A549 (cell line): ENCODE measurements around the gene SFXN3.

Experiments
- CEBPB ChIP-seq, 2 experiments: fragments of >200 bp in 1 of 2; sonication (Bioruptor Twin) in 1 of 2; formaldehyde crosslinking in 1 of 2; IDR thresholded peaks; 2 replicates each; pipeline ENCODE4 v1.6.1; 2012 to 2016
- CHD2 ChIP-seq: fragments of 150-350 bp; IDR thresholded peaks from 2 replicates; pipeline ENCODE4 v1.6.1; 2014; ENCODE audit warnings: low read length; ENCODE audit not compliant: partially characterized antibody
- CTCF ChIP-seq: fragments of >200 bp; sonication (Bioruptor Twin); formaldehyde crosslinking; IDR thresholded peaks from 3 replicates; pipeline ENCODE4 v1.5.1; 2016
- ELK1 ChIP-seq: fragments of 150-350 bp; IDR thresholded peaks from 2 replicates; pipeline ENCODE4 v1.6.1; 2014; ENCODE audit warnings: low read depth, mild to moderate bottlenecking, low read length
- JUN ChIP-seq, 2 experiments: fragments of >200 bp; sonication (Bioruptor Twin); formaldehyde crosslinking; IDR thresholded peaks; 2 replicates in 1 of 2; 3 replicates in 1 of 2; pipeline ENCODE4 v1.6.1; 2016 to 2017
- MAX ChIP-seq: IDR thresholded peaks from 2 replicates; pipeline ENCODE4 v1.6.1; 2012
- PBX3 ChIP-seq: IDR thresholded peaks from 2 replicates; pipeline ENCODE4 v1.6.1; 2012
- POLR2A ChIP-seq: IDR thresholded peaks from 2 replicates; pipeline ENCODE4 v1.6.1; 2012; ENCODE audit warnings: mild to moderate bottlenecking, low read length
- RAD21 ChIP-seq, 2 experiments: fragments of >200 bp in 1 of 2; sonication (Bioruptor Twin) in 1 of 2; formaldehyde crosslinking in 1 of 2; IDR thresholded peaks in 1 of 2; conservative IDR thresholded peaks in 1 of 2; 2 replicates in 1 of 2; 3 replicates in 1 of 2; pipeline ENCODE4 v1.6.1; 2012 to 2018; ENCODE audit warnings: inconsistent platforms in 1 of 2
- RCOR1 ChIP-seq: fragments of 150-350 bp; IDR thresholded peaks from 2 replicates; pipeline ENCODE4 v1.6.1; 2014; ENCODE audit warnings: antibody characterized with exemption, low read length, low read depth
- REST ChIP-seq: fragments of 200-600 bp; sonication (generic); IDR thresholded peaks from 2 replicates; pipeline ENCODE4 v1.6.1; 2016; ENCODE audit warnings: antibody characterized with exemption, mild to moderate bottlenecking, moderate library complexity

- TF ChIP-seq CTCF (no peak), JUN (IDR thresholded peaks at IDR 0.05) (no peak), POLR2A (no peak), RCOR1 (no peak), RAD21 (conservative IDR thresholded peaks at IDR 0.05 in 1 of 2, IDR thresholded peaks at IDR 0.05 in 1 of 2) (no peak), MAX (no peak), CHD2 (no peak), PBX3 (no peak), REST (no peak), ELK1 (no peak), CEBPB (IDR thresholded peaks at IDR 0.05) (no peak)
Measured at GRCh38 chr10:101008823-101009423, 22.1 kb upstream of the SFXN3 start.
